ENCODE results near the gene TSGA10IP. TPM values are rescaled to one million over a fixed set of nuclear protein-coding genes. Genes with fewer than 3 reads are reported as not detected.

The TSGA10IP gene
- polyA plus RNA-seq, 4 donors: 0.52 TPM; not detected in 3

DNA sequence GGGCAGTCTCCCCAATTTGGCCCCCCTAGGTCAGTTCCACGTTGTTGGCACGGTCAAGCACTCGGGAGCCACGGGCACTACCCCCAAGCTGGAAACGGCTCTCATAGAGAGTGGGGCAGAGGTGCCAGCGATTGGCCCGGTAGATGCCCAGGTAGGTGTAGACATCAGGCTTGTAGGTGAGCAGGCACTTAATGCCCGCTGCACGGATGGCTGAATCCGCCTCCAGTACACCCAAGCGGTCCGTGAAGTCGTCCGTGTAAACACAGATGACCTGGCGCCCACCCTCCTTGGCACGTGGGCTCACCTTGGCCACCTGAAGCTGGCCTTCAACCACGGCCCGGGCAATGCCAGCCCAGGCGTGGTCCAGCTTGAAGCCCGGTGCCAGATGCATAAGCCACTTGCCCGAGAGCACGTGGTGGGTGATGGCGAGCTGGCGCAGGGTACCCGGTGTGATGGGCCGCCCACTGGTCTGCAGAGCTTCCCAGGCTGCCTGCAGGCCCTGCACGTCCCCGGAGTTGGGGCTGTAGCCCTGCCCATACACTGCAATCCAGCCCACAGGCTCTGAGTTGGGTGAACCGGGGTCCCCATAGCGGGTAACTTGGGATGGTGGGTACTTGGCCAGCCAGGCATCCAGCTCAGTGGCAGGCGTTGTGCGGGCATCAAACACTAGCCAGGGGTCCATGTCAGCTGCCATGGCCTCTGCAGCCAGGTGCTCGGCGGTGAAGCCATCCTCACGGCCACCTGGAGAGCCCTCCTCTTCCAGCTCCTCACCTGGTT, 27.7 kb upstream of the TSGA10IP start:
- no peak for DNase-seq (ENCODE audit: low read depth in 4 of 4, low spot score in 2 of 4)

DNA sequence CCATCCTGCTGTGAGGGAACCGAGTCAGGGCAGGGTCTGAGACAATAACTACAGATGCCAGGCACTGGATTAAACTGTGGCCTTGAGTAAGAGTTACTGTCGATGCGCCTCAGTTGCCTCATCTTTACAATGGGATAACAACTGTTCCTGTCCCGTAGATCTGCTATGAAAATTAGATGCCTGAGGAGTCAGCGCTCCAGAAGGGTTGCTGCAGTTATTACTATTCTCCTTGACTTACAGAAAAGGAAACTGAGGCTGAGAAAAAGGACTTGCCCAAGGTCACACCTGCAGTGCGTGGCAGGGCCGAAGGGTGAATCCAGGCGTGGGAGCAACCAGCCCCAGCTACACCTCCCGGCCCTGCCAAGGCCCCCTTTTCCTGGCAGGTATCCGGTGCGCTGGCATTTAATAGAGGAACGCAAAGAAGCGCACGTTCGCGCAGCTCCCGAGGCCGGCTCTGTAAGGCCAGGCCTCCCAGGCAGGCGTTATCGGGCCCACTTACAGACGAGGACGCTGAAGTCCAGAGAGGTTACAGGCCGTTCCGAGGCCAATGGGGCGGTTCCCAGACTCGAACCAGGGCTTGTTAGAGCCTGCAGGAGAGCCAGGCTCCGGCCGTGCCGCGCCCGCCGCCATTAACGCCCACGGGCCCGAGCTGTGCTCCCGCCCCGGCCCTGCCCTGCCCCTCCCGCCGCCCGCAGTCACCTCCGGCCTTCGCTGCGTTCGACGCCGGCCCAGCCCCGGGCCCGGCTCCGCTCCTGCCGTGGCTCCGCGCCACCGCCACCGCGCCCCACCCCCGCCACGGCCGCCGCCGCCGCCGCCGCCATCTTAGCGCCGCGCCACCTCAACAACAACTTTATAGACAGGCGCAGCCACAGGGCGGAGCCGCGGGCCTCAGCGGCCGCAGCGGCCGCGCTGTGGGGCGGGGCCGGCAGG, 26.8 kb upstream of the TSGA10IP start, which contains the start of gene C11orf68:
C11orf68 (minus strand) TSS at position 852 of the 930 bp plus-strand sequence; CDS start at position 821, 31 bp downstream.
- DNase-seq (ENCODE audit: low read depth in 4 of 4, low spot score in 2 of 4): no peak

DNA sequence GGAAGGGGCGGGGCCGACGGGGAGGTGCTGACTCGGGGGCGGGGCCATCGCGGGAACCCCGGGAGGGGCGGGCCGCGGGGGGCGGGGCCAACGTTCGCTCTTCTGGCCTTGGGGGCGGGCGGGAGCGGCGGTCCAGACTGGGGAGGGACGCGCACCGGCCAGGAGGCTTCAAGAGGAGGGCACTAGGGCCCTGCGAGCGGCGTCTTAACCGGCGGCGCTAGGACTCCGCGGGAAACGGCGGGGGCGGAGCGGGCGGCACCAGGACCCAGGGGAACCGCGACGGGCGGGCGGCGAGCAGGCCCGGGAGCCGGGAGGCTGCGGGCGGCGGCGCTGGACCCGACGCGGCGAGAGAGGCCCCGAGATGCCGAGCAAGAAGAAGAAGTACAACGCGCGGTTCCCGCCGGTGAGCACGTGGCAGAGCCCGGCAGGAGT, 26.1 kb upstream of the TSGA10IP start, which contains the start of gene DRAP1:
DRAP1 (plus strand) TSS at position 286 of the 432 bp plus-strand sequence; CDS start at position 362, 76 bp downstream.
- DNase-seq (ENCODE audit: low read depth in 4 of 4, low spot score in 2 of 4): peak; percentile 76 to 92 (median 89)

DNA sequence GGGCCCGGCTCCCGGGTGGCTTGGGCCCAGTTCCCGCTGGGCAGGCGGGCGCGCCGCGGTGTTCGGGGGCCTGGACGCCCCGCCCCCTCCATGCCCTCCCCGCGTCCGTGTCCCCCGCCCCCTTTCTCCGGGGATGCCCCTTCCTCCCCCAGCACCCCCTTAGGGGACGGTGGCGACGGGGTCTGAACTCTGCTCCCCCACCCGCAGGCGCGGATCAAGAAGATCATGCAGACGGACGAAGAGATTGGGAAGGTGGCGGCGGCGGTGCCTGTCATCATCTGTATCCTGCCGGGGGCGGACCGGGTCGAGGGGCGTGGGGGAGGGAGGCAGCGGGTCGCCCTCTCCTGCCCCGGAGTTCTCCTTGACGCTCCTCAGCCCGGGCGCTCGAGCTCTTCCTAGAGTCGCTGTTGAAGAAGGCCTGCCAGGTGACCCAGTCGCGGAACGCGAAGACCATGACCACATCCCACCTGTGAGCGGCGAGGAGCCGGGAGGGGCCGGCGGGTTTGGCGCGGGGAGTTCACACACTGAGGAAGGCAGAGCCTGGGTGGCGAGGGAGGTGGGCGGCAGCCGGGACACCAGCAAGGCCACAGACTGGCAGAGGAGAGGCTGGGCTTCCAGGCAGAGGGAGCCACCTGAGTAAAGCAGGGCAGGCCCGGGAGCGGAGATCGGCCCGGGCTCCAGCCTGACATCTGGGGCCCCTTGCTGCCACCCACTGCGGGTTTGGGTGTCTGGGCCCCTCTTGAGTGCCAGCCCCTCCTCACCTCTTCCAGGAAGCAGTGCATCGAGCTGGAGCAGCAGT, 25.5 kb upstream of the TSGA10IP start:
- DNase-seq (ENCODE audit: low read depth in 4 of 4, low spot score in 2 of 4): no peak

DNA sequence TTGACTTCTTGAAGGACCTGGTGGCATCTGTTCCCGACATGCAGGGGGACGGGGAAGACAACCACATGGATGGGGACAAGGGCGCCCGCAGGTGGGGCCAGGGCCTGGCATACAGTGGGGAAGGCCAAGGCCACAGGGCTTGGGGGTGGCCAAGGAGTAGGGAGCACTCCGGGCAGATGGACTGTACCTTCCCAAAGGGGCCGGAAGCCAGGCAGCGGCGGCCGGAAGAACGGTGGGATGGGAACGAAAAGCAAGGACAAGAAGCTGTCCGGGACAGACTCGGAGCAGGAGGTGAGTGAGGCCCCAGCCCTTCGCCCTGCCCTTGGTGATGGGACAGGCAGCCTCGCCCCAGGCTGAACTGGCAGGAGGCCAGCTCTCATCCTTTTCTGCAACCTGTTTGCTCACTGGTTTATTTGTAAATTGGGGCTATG, 24.9 kb upstream of the TSGA10IP start:
- no peak for DNase-seq (ENCODE audit: low read depth in 4 of 4, low spot score in 2 of 4)

DNA sequence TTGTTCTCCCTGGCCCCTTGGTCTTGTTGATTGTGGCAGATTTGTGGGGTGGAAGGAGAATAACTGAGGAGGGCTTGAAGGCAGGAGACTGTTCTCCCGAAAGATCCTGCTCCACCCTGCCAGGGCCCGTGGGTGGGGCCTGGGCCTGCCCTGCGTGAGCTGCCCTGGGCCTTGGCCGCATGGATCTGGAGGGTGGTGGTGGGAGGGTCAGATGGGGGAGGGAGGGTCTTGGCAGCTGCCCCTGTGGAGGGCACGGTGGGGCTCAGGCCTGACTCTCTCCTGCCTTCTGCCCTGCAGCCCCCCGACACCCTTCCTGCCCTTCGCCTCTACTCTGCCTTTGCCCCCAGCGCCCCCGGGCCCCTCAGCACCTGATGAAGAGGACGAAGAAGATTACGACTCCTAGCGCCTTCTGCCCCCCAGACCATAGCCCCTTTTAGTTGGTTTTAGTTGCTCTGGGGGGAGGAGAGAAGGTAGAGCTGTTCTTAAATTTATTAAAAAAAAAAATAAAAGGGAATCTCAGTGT, 24.2 kb upstream of the TSGA10IP start:
- DNase-seq (ENCODE audit: low read depth in 4 of 4, low spot score in 2 of 4): no peak

DNA sequence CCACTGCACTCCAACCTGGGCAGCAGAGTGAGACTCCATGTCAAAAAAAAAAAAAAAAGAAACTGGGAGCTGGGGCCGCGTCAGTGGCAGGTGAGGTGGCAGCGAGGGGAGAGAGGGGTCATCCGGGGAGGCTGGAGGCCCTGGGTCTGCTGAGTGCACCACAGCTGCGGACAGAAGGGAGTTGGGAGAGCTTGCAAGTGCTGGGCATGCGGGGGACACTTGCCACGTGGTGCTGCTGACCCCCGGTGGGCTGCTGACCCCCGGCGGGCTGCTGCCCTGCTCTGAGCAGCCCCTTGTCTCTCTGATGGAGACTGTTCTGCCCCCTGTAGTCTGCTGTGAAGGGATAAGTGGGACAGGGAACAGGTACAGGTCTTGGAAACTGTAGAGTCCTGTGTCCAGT, 23.4 kb upstream of the TSGA10IP start:
- DNase-seq (ENCODE audit: low read depth in 4 of 4, low spot score in 2 of 4): no peak

DNA sequence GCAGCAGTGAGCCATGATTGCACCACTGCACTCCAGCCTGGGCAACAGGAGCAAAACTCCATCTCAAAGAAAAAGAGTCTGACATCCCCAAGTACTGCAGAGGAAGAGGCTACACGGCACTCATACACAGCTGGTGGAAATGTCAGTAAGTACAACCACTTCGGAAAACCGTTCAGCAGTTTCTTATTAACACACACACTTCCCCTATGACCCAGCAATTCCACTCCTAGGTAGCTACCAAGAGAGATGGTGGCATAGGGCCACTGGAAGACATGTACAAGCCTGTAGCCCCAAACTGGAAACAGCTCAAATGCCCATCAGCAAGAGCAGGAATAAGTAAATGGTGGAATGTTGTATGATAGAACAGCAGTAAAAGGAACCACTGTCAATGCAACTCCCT, 22.7 kb upstream of the TSGA10IP start:
- no peak for DNase-seq (ENCODE audit: low read depth in 4 of 4, low spot score in 2 of 4)

DNA sequence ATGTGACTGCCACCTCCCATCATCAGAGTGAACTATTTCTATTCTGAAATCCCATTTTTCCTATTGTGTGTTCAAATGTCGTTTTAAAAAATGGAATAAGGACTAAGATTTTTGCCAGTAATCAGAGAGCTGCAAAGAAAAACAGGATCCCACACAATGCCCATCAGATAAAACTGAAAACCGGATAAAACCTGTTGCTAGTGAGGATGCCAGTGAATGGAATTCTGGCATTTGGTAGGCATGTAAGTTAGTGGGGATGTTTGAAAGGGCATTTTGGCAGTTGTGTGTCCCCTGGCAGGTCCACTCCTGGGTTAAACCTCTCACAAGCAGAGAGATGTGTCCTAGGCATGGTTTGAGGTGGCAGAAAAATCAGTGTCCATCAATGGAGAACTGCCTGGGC, 19.9 kb upstream of the TSGA10IP start:
- DNase-seq (ENCODE audit: low read depth in 4 of 4, low spot score in 2 of 4): no peak

DNA sequence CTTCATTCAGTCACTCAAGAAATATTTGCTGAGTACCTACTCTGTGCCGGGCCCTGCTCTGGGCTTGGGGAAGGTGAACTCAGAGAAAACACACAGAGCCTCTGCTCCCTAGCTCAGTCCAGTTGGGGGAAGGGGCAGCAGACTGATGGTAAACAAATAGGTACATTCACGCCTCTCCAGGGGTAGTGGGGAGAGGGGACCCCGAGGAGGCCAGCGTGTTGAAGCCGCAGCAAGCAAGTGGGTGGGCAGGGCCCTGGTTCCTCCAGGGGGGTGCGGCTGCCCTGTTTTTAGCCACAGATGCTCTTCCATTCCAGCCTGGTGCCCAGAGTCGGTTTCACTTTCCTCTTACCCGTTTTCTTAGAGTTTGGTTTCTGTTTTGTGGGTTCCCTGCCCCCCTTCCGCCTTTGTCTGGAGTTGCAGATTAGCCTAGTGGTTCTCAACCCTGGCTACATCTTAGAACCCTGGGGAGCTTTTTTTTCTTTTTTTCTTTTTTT, 17.3 kb upstream of the TSGA10IP start:
- DNase-seq (ENCODE audit: low read depth in 4 of 4, low spot score in 2 of 4): no peak

DNA sequence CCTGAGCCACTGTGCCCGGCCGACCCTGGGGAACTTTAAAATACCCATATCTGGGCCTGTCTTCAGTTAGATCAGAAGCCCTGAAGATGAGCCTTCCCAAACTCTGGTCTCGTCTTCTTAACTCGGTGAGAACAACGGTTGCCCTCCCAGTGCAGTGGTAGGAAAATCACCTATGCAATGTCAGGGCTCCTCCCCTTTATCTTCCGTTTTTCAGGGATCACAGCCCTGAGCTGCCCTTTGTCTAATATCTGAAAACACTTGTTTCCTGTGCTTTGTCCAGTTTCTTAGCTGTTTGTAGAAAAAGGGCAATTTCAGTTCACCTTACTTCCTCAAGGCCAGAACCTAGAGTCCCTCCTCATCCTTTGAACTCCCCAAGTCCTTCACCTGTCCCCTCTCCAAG, 16.6 kb upstream of the TSGA10IP start:
- no peak for DNase-seq (ENCODE audit: low read depth in 4 of 4, low spot score in 2 of 4)

DNA sequence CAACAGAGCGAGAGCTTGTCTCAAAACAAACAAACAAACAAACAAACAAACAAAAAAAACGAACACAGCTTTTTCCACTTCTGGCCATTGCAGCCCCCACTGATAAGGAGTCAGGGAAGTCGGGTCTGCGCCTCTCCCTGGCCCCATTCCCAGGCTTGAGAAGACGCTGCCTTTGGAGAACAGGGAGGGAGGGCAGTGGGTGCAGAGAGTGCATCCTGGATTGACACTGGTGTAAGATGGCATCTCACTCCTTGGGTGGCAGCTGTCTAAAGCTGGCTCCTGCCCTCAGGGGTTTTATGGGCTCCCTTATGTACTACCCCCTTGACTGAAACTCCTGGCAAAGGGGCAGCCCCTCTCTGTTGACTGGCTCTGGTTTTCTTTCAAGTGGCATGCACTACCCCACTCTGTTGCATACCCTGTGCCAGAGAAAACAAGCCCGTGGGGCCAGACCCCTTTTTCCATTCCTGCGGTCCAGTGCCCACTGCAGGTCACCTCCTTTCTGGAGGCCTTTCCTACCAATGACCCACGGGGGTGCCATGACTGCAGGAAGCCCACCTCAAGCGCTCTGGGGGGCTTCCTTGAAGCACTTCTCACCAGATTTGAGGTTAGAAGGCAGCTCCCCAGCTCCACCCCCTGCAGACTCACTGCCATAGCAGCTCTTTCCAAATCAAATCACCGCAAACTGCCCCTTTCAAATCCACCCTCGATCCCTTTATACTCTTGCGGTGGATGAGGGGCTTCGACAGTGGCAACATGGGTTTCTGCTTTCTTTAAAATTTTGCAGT, 13.3 kb upstream of the TSGA10IP start:
- no peak for DNase-seq (ENCODE audit: low read depth in 4 of 4, low spot score in 2 of 4)

DNA sequence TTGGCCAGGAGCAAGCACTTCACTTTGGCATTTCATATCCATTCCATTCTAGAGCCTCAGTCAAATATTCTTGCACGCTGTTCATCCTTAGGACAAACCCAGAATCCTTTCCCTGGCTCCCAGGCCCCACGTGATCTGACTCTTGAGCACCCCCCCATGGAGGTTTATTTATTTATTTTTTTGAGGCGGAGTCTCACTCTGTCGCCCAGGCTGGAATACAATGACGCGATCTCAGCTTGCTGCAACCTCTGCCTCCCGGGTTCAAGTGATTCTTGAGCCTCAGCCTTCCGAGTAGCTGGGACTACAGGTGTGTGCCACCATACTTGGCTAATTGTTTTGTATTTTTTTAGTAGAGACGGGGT, 12.7 kb upstream of the TSGA10IP start:
- no peak for DNase-seq (ENCODE audit: low read depth in 4 of 4, low spot score in 2 of 4)

DNA sequence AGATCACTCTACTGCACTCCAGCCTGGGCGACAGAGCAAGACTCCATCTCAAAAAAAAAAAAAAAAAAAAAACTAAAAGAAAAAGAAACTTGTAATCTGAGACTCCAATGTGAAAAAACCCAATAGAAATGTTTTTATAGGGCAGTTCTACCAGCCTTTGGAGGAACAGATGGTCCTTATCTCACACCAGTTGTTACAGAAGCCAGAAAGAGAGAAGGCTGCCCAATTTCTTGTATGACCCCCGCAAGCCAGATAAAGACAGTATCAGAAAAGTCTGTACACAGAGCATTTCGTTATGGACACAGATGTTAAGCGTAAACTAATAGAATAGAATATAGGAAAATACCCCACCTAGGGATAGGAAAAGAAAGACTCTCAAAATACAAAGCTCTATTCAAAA, 11.3 kb upstream of the TSGA10IP start:
- DNase-seq (ENCODE audit: low read depth in 4 of 4, low spot score in 2 of 4): no peak

DNA sequence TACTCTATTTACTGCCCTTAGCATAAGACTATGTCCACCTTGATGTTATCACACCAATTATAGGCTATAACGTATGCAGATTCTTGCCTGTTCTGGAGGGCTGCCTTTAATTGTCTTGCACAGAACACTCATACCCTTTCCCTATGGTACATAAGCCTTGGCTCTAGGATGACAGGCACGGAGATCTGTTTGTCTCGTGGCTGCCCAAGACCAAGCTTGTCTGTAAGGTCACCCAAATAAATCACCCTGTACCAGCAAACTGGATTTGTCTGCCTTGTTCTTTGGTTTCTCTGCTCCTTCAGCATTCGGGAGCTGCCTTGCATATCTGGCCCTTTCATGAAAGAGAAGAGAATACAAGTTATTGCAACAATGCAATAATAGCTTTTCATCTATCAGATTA, 7.5 kb upstream of the TSGA10IP start:
- DNase-seq (ENCODE audit: low read depth in 4 of 4, low spot score in 2 of 4): no peak

DNA sequence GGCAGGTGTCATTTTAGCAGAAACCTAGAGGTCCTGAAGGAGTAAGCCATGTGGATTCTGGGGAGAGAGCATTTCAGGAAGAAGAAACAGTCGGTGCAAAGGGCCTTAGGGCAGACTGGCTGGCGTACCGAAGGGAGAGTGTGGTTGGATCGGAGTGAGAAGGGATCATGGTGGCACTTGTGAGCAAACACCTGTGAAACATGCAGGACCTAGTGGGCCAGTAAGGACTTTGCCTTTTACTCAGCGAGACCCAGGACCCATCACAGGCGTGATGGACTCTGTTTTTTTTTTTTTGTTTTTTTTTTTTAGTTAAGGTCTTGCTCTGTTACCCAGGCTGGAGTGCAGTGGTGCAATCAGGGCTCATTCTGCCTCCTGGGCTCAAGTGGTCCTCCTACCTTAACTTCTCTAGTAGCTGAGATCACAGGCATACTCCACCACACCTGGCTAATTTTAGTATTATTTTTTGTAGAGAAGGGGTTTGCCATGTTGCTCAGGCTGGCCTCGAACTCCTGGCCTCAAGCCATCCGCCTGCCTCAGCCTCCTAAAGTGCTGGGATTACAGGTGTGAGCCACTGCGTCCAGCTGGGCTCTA, 3.5 kb upstream of the TSGA10IP start:
- no peak for DNase-seq (ENCODE audit: low read depth in 4 of 4, low spot score in 2 of 4)

DNA sequence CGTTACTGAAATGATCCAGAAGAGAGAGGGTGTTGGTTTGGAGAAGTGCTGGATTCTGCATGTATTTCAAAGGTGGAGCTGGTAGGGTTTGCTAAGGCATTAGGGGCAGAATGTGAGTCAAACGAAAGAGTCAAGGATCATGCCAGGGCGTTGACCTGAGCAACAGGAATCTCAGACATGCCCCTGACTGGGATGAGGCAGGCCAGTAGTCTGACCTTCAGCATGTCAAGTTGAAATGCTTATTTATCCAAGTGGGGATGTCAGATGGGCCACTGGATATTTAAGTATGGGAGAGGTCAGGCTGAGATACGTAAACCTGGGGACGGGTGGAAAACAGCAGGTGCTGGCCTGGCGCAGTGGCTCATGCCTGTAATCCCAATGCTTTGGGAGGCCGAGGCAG, 2.7 kb upstream of the TSGA10IP start:
- no peak for DNase-seq (ENCODE audit: low read depth in 4 of 4, low spot score in 2 of 4)

DNA sequence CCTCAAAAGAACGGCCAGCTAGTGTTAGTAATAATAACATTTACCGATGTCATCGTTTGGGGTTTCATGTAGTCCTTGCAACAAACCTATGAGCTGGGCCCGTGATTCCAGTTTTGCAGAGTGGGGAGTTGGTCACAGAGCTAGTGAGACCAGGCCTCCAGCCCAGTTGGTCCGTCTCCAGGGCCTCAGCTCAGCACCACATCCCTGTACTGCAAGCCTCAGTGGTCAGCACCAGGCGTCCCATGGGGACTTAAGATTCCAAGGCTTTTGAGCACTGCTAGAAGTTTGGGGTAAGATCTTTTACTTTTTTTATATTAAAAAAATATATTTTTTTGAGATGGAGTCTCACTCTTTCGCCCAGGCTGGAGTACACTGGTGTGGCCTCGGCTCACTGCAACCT, 1.1 kb upstream of the TSGA10IP start:
- no peak for DNase-seq (ENCODE audit: low read depth in 4 of 4, low spot score in 2 of 4)

DNA sequence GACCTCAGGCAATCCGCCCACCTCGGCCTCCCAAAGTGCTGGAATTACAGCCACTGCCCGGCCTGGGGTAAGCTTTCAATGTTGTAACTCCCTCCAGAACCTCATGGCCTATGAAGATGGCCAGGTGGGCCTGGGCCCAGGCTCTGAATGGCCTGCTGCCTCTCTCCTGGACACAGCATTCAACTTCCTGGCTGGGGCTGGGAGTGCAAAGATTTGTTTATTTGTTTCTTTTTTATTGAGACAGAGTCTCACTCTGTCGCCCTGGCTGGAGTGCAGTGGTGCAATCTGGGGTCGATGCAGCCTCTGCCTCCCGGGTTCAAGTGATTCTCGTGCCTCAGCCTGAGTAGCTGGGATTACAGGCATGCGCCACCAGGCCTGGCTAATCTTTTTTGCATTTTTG, 513 bp upstream of the TSGA10IP start:
- no peak for DNase-seq (ENCODE audit: low read depth in 4 of 4, low spot score in 2 of 4)

All from left renal cortex interstitium (tissue), 4 donors.